Neutrophil (primary cell): ENCODE measurements around the gene AFTPH.
A peak's percentile ranks its signal among the peaks of the same experiment; 100 is the strongest.

Experiments used
- H3K27ac ChIP-seq: fragments of 200-600 bp; sonication (generic); 2 replicates; pipeline ENCODE4 v1.5.1; 2016; ENCODE audit warnings: mild to moderate bottlenecking, moderate library complexity
- H3K27me3 ChIP-seq: fragments of 200-600 bp; sonication (generic); 2 replicates; pipeline ENCODE4 v1.6.0; 2016; ENCODE audit warnings: mild to moderate bottlenecking
- H3K36me3 ChIP-seq: fragments of 200-600 bp; sonication (generic); 2 replicates; pipeline ENCODE4 v1.5.1; 2017
- H3K4me1 ChIP-seq, 2 experiments: fragments of 200-600 bp in 1 of 2; sonication (generic) in 1 of 2; 1 replicate in 1 of 2; 2 replicates in 1 of 2; pipeline versions ENCODE4 v1.5.1 to v1.6.1; 2013 to 2016; ENCODE audit warnings: low read depth in 1 of 2, low read length in 1 of 2, mild to moderate bottlenecking in 1 of 2, moderate library complexity in 1 of 2; ENCODE audit not compliant: control insufficient read depth in 1 of 2, insufficient read depth in 1 of 2
- H3K4me3 ChIP-seq, 2 experiments: fragments of 200-600 bp in 1 of 2; sonication (generic) in 1 of 2; 1 replicate in 1 of 2; 2 replicates in 1 of 2; pipeline ENCODE4 v1.5.1; 2013 to 2016; ENCODE audit warnings: low read depth in 1 of 2, low read length in 1 of 2, mild to moderate bottlenecking in 1 of 2, moderate library complexity in 1 of 2
- H3K9me3 ChIP-seq: fragments of 200-600 bp; sonication (generic); 2 replicates; pipeline ENCODE4 v1.5.1; 2016
- TF ChIP-seq, protein P1 (sequence below): fragments of 200-600 bp; sonication (generic); IDR thresholded peaks from 2 replicates; pipeline ENCODE4 v1.5.1; 2016; ENCODE audit warnings: antibody characterized with exemption

AFTPH gene

GRCh38 chr2:64554117-64554516 is 30.0 kb downstream of the AFTPH start:
- peaks cover 43% of the 10 kb centered on the region for H3K36me3 ChIP-seq
- no peak overlapping the region for H3K27ac ChIP-seq
- no peaks in the 10 kb centered on the region for H3K27me3 ChIP-seq
- H3K4me3 ChIP-seq, result no peak overlapping the region
- TF ChIP-seq, protein P1, sequence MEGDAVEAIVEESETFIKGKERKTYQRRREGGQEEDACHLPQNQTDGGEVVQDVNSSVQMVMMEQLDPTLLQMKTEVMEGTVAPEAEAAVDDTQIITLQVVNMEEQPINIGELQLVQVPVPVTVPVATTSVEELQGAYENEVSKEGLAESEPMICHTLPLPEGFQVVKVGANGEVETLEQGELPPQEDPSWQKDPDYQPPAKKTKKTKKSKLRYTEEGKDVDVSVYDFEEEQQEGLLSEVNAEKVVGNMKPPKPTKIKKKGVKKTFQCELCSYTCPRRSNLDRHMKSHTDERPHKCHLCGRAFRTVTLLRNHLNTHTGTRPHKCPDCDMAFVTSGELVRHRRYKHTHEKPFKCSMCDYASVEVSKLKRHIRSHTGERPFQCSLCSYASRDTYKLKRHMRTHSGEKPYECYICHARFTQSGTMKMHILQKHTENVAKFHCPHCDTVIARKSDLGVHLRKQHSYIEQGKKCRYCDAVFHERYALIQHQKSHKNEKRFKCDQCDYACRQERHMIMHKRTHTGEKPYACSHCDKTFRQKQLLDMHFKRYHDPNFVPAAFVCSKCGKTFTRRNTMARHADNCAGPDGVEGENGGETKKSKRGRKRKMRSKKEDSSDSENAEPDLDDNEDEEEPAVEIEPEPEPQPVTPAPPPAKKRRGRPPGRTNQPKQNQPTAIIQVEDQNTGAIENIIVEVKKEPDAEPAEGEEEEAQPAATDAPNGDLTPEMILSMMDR, result no peak
- no peaks in the 10 kb centered on the region for H3K9me3 ChIP-seq
- no peaks in the 10 kb centered on the region for H3K4me1 ChIP-seq

DNA sequence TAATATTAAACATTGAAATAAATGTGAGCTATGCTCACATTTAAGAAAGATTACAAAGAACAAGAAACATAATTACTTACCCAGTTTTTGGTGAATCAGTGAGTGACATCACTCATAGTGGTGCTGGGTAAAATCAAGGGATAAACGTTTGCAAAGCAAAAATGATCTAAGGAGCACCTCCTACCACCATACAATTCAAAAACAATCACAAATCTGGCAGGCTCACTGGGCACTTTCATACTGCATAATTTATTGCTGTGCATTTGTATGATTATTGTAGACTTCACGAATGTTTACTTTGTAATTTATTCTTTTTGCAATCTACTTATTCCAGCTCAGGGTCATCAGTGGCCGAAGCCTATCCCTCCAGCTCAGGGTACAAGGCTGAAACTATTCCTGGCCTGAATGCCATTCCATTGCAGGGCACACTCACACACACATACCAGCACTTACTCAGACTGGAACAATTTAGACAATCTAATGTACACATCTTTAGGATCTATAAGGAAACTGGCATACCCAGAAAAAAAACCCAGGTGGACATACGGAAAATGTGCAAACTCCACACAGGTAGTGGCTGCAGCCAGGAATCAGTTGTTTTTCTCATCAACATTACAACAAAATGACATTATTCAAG is 34.4 kb downstream of the AFTPH start:
- H3K27me3 ChIP-seq, result no peaks in the 10 kb centered on the region
- TF ChIP-seq, protein P1, result no peak
- H3K4me3 ChIP-seq, result no peak overlapping the region
- H3K4me1 ChIP-seq, result peaks cover 7 to 8% of the 10 kb centered on the region in 2 experiments
- no peak overlapping the region for H3K27ac ChIP-seq
- H3K9me3 ChIP-seq, result no peaks in the 10 kb centered on the region
- peaks cover 31% of the 10 kb centered on the region for H3K36me3 ChIP-seq

- no peaks in the 10 kb centered on the region for H3K27me3 ChIP-seq
- H3K27ac ChIP-seq, result peak overlapping the region; percentile 40
- peaks cover 23% of the 10 kb centered on the region for H3K36me3 ChIP-seq
- TF ChIP-seq, protein P1, result no peak
- H3K4me1 ChIP-seq, result peaks cover 7 to 8% of the 10 kb centered on the region in 2 experiments
- H3K4me3 ChIP-seq, result no peak overlapping the region
- no peaks in the 10 kb centered on the region for H3K9me3 ChIP-seq
Observed at GRCh38 chr2:64562148-64562784, 38.1 kb downstream of the AFTPH start.

DNA sequence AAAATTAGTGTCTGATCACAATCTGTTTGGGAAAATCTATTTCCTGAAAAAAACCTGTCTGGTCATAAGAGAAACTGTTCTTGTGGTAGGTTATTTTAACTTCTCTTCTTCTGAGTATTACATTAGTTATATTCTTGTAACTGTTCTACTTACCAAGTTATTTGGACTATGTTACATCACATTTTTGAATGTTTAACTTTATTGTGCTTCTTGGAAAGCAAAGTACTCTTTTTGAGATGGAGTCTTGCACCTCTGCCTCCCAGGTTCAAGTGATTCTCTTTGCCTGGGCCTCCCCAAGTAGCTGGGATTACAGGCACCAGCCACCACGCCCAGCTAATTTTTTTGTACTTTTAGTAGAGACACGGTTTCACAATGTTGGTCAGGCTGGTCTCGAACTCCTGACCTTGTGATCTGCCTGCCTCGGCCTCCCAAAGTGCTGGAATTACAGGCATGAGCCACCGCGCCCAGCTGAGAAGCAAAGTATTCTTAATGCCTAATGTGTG is 39.4 kb downstream of the AFTPH start:
- Histone ChIP-seq H3K4me1 (peaks cover 7 to 8% of the 10 kb centered on the region in 2 experiments), H3K36me3 (peaks cover 15% of the 10 kb centered on the region), H3K27me3 (no peaks in the 10 kb centered on the region), H3K4me3 (no peak overlapping the region), H3K27ac (no peak overlapping the region), H3K9me3 (no peaks in the 10 kb centered on the region)
- TF ChIP-seq, protein P1, result no peak

- H3K4me1 ChIP-seq, result peaks cover 7 to 8% of the 10 kb centered on the region in 2 experiments
- peaks cover 27% of the 10 kb centered on the region for H3K36me3 ChIP-seq
- no peaks in the 10 kb centered on the region for H3K9me3 ChIP-seq
- H3K4me3 ChIP-seq, result no peak overlapping the region
- H3K27me3 ChIP-seq, result no peaks in the 10 kb centered on the region
- TF ChIP-seq, protein P1, result no peak
- H3K27ac ChIP-seq, result peak overlapping the region; percentile 14
Observed at GRCh38 chr2:64565949-64566710, 42.0 kb downstream of the AFTPH start.
